AG04449 (cell line): ENCODE results near the gene CRYBB1.

Source experiments
- CTCF ChIA-PET: fragments of 350-600 bp; formaldehyde crosslinking; extraction: SDS; loops from one replicate; lab custom pipeline; 2021; ENCODE audit warnings: antibody characterized with exemption; lab: Yijun Ruan, JAX
- POLR2A ChIA-PET: fragments of 400-600, 350-600 bp; formaldehyde crosslinking; extraction: SDS; loops from one replicate; lab custom pipeline; 2020; ENCODE audit warnings: antibody characterized with exemption, inconsistent platforms; lab: Yijun Ruan, JAX
- DNase-seq: peaks from one replicate; pipeline ENCODE4 v3.0.0-alpha.2; 2010; ENCODE audit warnings: low read depth, low spot score
- H3K4me3 ChIP-seq: 2 replicates; pipeline ENCODE4 v1.5.1; 2011; ENCODE audit warnings: low read depth, mild to moderate bottlenecking, control low read depth, low read length
- TF ChIP-seq, protein P1 (sequence below): IDR thresholded peaks from one replicate; pipeline ENCODE4 v1.5.1; 2011; ENCODE audit warnings: mild to moderate bottlenecking, moderate library complexity, low read length, control low read depth, inconsistent platforms; ENCODE audit not compliant: insufficient read depth; ENCODE audit errors: missing control alignments

CRYBB1 gene

DNA sequence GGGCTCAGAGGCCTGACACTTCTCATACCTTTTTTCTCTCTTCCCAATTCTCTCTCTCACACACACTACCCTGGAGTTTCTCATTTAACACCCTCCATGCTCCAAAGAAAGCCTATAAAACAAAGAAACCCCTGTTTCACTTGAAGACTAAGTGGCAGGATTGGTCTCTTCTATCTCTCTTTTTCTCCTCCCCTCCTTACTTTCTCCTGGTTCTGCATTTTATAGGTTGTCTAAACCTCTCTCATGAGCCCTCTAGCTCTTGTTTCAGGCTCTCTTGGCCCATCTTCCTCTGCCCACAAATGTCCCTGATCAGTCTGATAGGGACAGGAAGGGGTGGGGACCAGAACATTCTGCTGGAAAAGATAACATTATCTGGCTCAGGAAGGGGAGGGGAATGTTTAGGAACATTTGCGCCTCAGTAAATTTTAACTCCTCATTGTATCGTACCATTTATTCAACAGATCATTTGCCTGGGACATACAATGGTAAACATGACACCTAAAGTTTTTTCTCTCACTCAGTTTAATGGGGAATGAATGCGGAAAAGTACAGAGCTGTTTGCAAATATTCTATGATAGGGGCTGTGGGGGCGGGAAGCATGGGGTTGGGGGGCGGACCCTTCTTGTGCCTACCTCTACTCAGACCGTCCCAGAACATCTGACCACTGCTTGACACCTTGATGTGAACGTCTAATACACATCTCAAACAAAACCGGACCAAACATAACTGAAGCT, 14.8 kb upstream of the CRYBB1 start:
- TF ChIP-seq, protein P1, sequence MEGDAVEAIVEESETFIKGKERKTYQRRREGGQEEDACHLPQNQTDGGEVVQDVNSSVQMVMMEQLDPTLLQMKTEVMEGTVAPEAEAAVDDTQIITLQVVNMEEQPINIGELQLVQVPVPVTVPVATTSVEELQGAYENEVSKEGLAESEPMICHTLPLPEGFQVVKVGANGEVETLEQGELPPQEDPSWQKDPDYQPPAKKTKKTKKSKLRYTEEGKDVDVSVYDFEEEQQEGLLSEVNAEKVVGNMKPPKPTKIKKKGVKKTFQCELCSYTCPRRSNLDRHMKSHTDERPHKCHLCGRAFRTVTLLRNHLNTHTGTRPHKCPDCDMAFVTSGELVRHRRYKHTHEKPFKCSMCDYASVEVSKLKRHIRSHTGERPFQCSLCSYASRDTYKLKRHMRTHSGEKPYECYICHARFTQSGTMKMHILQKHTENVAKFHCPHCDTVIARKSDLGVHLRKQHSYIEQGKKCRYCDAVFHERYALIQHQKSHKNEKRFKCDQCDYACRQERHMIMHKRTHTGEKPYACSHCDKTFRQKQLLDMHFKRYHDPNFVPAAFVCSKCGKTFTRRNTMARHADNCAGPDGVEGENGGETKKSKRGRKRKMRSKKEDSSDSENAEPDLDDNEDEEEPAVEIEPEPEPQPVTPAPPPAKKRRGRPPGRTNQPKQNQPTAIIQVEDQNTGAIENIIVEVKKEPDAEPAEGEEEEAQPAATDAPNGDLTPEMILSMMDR = no peak
- CTCF ChIA-PET = interaction anchor here (1.1 to 1.8 kb wide), 2 partner anchors 13 to 25 kb away, joined by 3 to 5 read pairs; no protein-coding TSS in a partner anchor
- POLR2A ChIA-PET = no interaction called here
- DNase-seq = no peak
- no peak overlapping the region for H3K4me3 ChIP-seq

DNA sequence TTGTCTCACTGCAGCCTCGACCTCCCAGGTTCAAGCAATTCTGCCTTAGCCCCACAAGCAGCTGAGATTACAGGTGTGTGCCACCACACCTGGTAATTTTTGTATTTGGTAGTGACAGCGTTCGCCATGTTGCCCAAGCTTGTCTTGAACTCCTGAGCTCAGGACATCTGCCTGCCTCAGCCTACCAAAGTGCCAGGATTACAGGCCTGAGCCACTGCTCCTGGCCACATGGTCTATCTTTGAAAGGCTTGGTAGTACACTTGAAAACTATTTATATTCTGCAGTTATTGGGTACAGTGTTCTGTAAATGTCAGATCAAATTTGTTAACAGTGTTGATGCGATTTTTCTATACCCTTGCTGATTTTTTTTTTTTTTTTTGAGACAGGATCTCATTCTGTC, 13.5 kb upstream of the CRYBB1 start:
- H3K4me3 ChIP-seq = no peak overlapping the region
- TF ChIP-seq, protein P1 = no peak
- CTCF ChIA-PET = interaction anchor here (1.3 kb wide), 1 partner anchor 238 kb away, joined by 3 read pairs; no protein-coding TSS in a partner anchor
- POLR2A ChIA-PET = no interaction called here
- DNase-seq = no peak

DNA sequence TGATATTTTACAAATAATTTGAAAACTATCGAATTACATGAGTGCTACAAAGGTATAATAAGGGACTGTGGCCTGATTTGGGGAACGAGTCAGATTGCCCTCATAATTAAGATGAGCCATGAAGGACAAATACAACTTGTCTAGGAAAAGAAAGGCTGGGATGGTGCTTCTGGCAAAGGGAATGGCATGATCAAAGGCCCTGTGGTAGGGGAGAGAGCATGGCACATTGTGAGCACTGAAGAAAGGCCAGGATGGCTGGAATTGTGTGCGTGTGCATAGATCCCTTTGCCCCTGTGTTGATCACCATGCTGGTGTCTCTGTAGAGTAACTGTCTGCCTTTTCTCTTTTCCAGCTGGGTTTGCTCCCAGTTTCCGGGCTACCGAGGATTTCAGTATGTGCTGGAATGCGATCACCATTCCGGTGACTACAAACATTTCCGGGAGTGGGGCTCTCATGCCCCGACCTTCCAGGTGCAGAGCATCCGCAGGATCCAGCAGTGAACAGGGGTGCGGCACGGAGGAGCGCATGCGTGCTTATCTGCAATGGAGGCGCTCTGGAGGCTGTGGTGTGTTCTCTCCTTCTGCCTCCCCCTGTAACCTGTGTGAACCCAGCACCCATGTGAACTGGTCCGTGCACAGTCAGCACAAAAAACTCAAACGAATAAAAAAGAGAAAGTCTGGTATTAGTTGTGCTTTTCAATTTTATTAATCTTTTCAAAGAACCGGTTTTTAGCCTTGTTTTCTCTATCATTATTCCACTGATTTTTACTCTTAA, 12.3 kb upstream of the CRYBB1 start:
- POLR2A ChIA-PET = no interaction called here
- DNase-seq = no peak
- no peak overlapping the region for H3K4me3 ChIP-seq
- CTCF ChIA-PET = interaction anchor here (1.3 kb wide), 1 partner anchor 237 kb away, joined by 3 read pairs; no protein-coding TSS in a partner anchor
- TF ChIP-seq, protein P1 = no peak

DNA sequence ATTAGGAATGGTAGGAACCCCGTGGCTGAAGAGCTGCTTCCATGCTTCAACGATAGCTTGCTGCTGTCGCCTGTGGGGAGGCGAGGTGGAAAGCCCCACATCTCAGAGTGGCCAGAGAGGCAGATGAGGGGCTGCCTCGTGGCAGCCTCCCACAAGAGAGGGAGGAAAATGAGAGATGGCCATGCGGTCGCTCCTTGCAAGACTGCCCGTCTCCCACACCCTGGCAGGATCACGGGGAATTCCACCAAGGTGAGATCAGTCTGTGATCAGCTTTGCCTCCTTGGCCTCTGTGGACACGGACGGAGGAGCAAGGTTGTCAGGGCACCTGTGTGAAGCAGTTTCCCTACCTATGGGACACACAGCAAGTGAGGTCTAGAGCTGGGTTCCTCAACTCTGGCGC, 7.0 kb upstream of the CRYBB1 start:
- ChIA-PET POLR2A (no interaction called here), CTCF (interaction anchor here (0.6 to 1.2 kb wide), 2 partner anchors 22 to 41 kb away, joined by 4 to 5 read pairs; no protein-coding TSS in a partner anchor)
- no peak for DNase-seq
- TF ChIP-seq, protein P1 = no peak
- no peak overlapping the region for H3K4me3 ChIP-seq

DNA sequence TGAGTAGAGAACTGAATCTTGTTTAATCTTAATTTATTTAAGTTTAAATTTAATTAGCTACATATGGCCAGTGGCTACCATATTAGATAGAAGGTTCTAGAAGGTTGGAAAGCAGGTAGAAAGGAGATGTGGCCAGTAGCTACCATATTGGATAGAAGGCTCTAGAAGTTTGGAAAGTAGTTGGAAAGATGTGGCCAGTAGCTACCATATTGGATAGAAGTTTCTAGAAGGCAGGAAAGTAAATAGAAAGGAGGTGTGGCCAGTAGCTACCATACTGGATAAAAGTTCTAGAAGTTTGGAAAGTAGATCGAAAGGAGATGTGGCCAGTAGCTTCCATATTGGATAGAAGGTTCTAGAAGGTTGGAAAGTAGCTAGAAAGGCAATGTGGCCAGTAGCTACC, 6.2 kb upstream of the CRYBB1 start:
- ChIA-PET CTCF (interaction anchor here (0.6 kb wide), 1 partner anchor 21 kb away, joined by 5 read pairs; no protein-coding TSS in a partner anchor), POLR2A (no interaction called here)
- TF ChIP-seq, protein P1 = no peak
- no peak for DNase-seq
- no peak overlapping the region for H3K4me3 ChIP-seq

DNA sequence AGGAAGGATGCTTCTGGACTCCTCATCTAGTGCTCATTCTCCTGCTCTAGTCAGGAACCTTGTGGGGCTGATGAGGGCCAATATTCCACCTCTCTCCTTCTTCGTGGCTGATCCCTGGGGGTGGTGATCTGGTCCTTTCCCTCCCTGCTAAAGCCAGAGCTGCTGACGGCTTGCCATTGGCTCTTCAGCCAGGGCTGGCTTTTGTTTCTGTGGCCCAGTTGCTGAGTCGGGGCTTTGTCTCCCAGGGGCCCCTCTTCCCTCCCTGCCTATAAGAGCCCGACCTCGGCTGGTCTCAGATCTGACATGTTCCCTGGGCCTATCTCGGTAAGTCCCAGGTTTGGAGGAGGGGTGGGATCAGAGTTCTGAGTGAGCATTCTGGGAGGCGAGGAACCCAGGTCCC, 3.8 kb upstream of the CRYBB1 start, which contains the start of gene CRYBA4:
Gene CRYBA4 (plus strand): TSS at position 301 of the 400 bp plus-strand sequence. CDS start 634 bp downstream, outside the sequence.
- ChIA-PET POLR2A (no interaction called here), CTCF (interaction anchor here (1.5 kb wide), 1 partner anchor 9 kb away, joined by 6 read pairs; no protein-coding TSS in a partner anchor)
- no peak within 1 kb of the TSS for H3K4me3 ChIP-seq
- no peak for DNase-seq
- TF ChIP-seq, protein P1 = no peak
